ENCODE measurements around the gene SEC14L5.
"Not testable (repeated sequence)": the region's sequence is repeated elsewhere in the genome, so short reads cannot be mapped to it uniquely, and the experiment has no call there.

SEC14L5 gene

GRCh38 chr16:4931381-4931780 is 26.7 kb upstream of the SEC14L5 start:
- no peak for DNase-seq

- DNase-seq: no peak
Observed at GRCh38 chr16:4933433-4933832, 24.7 kb upstream of the SEC14L5 start.

- DNase-seq: no peak
Observed at GRCh38 chr16:4933871-4934395, 24.2 kb upstream of the SEC14L5 start.

GRCh38 chr16:4934591-4934990 is 23.5 kb upstream of the SEC14L5 start:
- no peak for DNase-seq

GRCh38 chr16:4935241-4935855 is 22.8 kb upstream of the SEC14L5 start:
- no peak for DNase-seq

- DNase-seq: no peak
Observed at GRCh38 chr16:4936181-4936990, 21.7 kb upstream of the SEC14L5 start.

GRCh38 chr16:4936991-4937781 is 20.9 kb upstream of the SEC14L5 start, which contains the start of gene PPL:
Gene PPL, minus strand, starts transcription at chr16:4937148. Its CDS starts 103 bp downstream, at chr16:4937045.
- no peak for DNase-seq

GRCh38 chr16:4937782-4938682 is 20.1 kb upstream of the SEC14L5 start:
- DNase-seq: no peak

GRCh38 chr16:4938683-4939030 is 19.5 kb upstream of the SEC14L5 start:
- DNase-seq: no peak

GRCh38 chr16:4940719-4941118 is 17.4 kb upstream of the SEC14L5 start:
- no peak for DNase-seq

- DNase-seq: no peak
Observed at GRCh38 chr16:4942481-4942880, 15.6 kb upstream of the SEC14L5 start.

- DNase-seq: peak; percentile 5 to 22
Observed at GRCh38 chr16:4944333-4945281, 13.5 kb upstream of the SEC14L5 start.

GRCh38 chr16:4945560-4946502 is 12.3 kb upstream of the SEC14L5 start:
- DNase-seq: no peak

- no peak for DNase-seq
Observed at GRCh38 chr16:4946917-4947316, 11.2 kb upstream of the SEC14L5 start.

- peak; percentile 56 to 73 for DNase-seq
Observed at GRCh38 chr16:4947722-4948503, 10.2 kb upstream of the SEC14L5 start.

- DNase-seq: no peak
Observed at GRCh38 chr16:4948903-4949766, 9.0 kb upstream of the SEC14L5 start.

GRCh38 chr16:4949986-4950385 is 8.1 kb upstream of the SEC14L5 start:
- no peak for DNase-seq

- DNase-seq: not testable (repeated sequence)
Observed at GRCh38 chr16:4951583-4951982, 6.5 kb upstream of the SEC14L5 start.

Data from Kasumi-1 (cell line).